Stimulated activated CD4-positive, alpha-beta T cell treated with anti-CD3 and anti-CD28 coated beads, Interleukin-4, amount 100 ng/mL, for 1 hour (primary cell): ENCODE measurements around the gene GOLGB1.

Experiments
- DNase-seq: peaks from one replicate; pipeline ENCODE4 v3.0.0-alpha.2; 2020

GOLGB1 gene

GRCh38 chr3:121677141-121677540 is 72.4 kb downstream of the GOLGB1 start:
- no peak for DNase-seq

- DNase-seq = no peak
Observed at GRCh38 chr3:121670676-121671075, 78.9 kb downstream of the GOLGB1 start.

GRCh38 chr3:121667333-121667732 is 82.2 kb downstream of the GOLGB1 start:
- DNase-seq = no peak

GRCh38 chr3:121665488-121665887 is 84.1 kb downstream of the GOLGB1 start:
- no peak for DNase-seq

GRCh38 chr3:121663171-121663847 is 86.2 kb downstream of the GOLGB1 start:
- DNase-seq = no peak

- no peak for DNase-seq
Observed at GRCh38 chr3:121662742-121663141, 86.8 kb downstream of the GOLGB1 start.

- no peak for DNase-seq
Observed at GRCh38 chr3:121661376-121661775, 88.2 kb downstream of the GOLGB1 start.

- peak; percentile 60 for DNase-seq
Observed at GRCh38 chr3:121660356-121661171, 89.0 kb downstream of the GOLGB1 start, which contains the start of gene HCLS1. HCLS1 (minus strand) TSS chr3:121660903; CDS start chr3:121658347, 2,556 bp downstream.

GRCh38 chr3:121659586-121659985 is 90.0 kb downstream of the GOLGB1 start:
- DNase-seq = no peak

GRCh38 chr3:121658716-121659435 is 90.7 kb downstream of the GOLGB1 start:
- DNase-seq = no peak

GRCh38 chr3:121654493-121655385 is 94.8 kb downstream of the GOLGB1 start:
- no peak for DNase-seq

GRCh38 chr3:121651684-121652083 is 97.9 kb downstream of the GOLGB1 start:
- no peak for DNase-seq

GRCh38 chr3:121649645-121650044 is 99.9 kb downstream of the GOLGB1 start:
- no peak for DNase-seq

GRCh38 chr3:121648219-121648958 is 101.2 kb downstream of the GOLGB1 start:
- DNase-seq = no peak

- DNase-seq = no peak
Observed at GRCh38 chr3:121645054-121645453, 104.5 kb downstream of the GOLGB1 start.

- no peak for DNase-seq
Observed at GRCh38 chr3:121642601-121643314, 106.8 kb downstream of the GOLGB1 start.

- DNase-seq = no peak
Observed at GRCh38 chr3:121641127-121641526, 108.4 kb downstream of the GOLGB1 start.

- no peak for DNase-seq
Observed at GRCh38 chr3:121637922-121638321, 111.6 kb downstream of the GOLGB1 start.

- DNase-seq = no peak
Observed at GRCh38 chr3:121630355-121630754, 119.2 kb downstream of the GOLGB1 start.

- no peak for DNase-seq
Observed at GRCh38 chr3:121629601-121630000, 119.9 kb downstream of the GOLGB1 start.

GRCh38 chr3:121627622-121628021 is 121.9 kb downstream of the GOLGB1 start:
- no peak for DNase-seq
